AG09309 (cell line): ENCODE results near the gene PYGO2.

ENCODE experiments used
- DNase-seq: peaks from one replicate; pipeline ENCODE4 v3.0.0-alpha.2; 2010; ENCODE audit warnings: low read depth
- H3K4me3 ChIP-seq: 2 replicates; pipeline ENCODE4 v1.5.1; 2011; ENCODE audit warnings: mild to moderate bottlenecking, low read depth, low read length, moderate library complexity; ENCODE audit not compliant: control insufficient read depth
- CTCF ChIP-seq: IDR thresholded peaks from 2 replicates; pipeline ENCODE4 v1.5.1; 2011; ENCODE audit warnings: mild to moderate bottlenecking, low read depth, low read length, inconsistent platforms; ENCODE audit not compliant: insufficient read depth, control insufficient read depth; ENCODE audit errors: missing control alignments

The PYGO2 gene

GRCh38 chr1:154941333-154942013, 20.1 kb downstream of the PYGO2 start:
- H3K4me3 ChIP-seq = no peak overlapping the region
- TF ChIP-seq CTCF = no peak
- no peak for DNase-seq

GRCh38 chr1:154940651-154941194, 20.9 kb downstream of the PYGO2 start:
- no peak for TF ChIP-seq CTCF
- DNase-seq = no peak
- H3K4me3 ChIP-seq = no peak overlapping the region

- TF ChIP-seq CTCF = no peak
- no peak overlapping the region for H3K4me3 ChIP-seq
- DNase-seq = no peak
Observed at GRCh38 chr1:154940213-154940560, 21.4 kb downstream of the PYGO2 start.

GRCh38 chr1:154938604-154939399, 22.8 kb downstream of the PYGO2 start:
- no peak overlapping the region for H3K4me3 ChIP-seq
- no peak for TF ChIP-seq CTCF
- no peak for DNase-seq

- H3K4me3 ChIP-seq = peak overlapping the region; percentile 83
- no peak for TF ChIP-seq CTCF
- no peak for DNase-seq
Observed at GRCh38 chr1:154937988-154938386, 23.6 kb downstream of the PYGO2 start.

GRCh38 chr1:154937085-154937987, 24.2 kb downstream of the PYGO2 start:
- TF ChIP-seq CTCF = no peak
- peak; percentile 87 for DNase-seq

More at GRCh38 chr1:154937085-154937987, 24.2 kb downstream of the PYGO2 start:
- peak overlapping the region; percentile 83 for H3K4me3 ChIP-seq
